Upper lobe of left lung (tissue), 6 donors: ENCODE measurements around the gene GATB. TPM values are rescaled to one million over a fixed set of nuclear protein-coding genes. Genes with fewer than 3 reads are reported as not detected.

Experiments used
- ATAC-seq, 2 donors: fragments of 200-7000 bp; cut with Tn5 transposase; one replicate each; pipeline ENCODE4 v1.9.1; 2022; ENCODE audit warnings: mild to moderate bottlenecking in 2 of 2, moderate library complexity in 2 of 2; ENCODE audit not compliant: low FRiP score in 2 of 2
- DNase-seq, 2 donors: peaks; one replicate each; pipeline ENCODE4 v3.0.0-alpha.2; 2019 to 2020
- H3K27ac ChIP-seq, 4 donors: fragments of 200-600 bp; sonication (generic); one replicate each; pipeline ENCODE4 v1.5.1; 2016 to 2019
- H3K27me3 ChIP-seq, 4 donors: fragments of 200-600 bp; sonication (generic); one replicate each; pipeline ENCODE4 v1.5.1; 2017 to 2019
- H3K36me3 ChIP-seq, 4 donors: fragments of 200-600 bp; sonication (generic); one replicate each; pipeline ENCODE4 v1.5.1; 2016 to 2019
- H3K4me1 ChIP-seq, 4 donors: fragments of 200-600 bp; sonication (generic); one replicate each; pipeline ENCODE4 v1.5.1; 2018 to 2019
- H3K4me3 ChIP-seq, 4 donors: fragments of 200-600 bp; sonication (generic); one replicate each; pipeline ENCODE4 v1.5.1; 2017 to 2019; ENCODE audit warnings: mild to moderate bottlenecking in 2 of 4, moderate library complexity in 1 of 4
- H3K9me3 ChIP-seq, 4 donors: fragments of 200-600 bp; sonication (generic); one replicate each; pipeline ENCODE4 v1.5.1; 2018 to 2019
- CTCF ChIP-seq, 6 experiments: fragments of 450-650 bp in 4 of 6; fragments of 200-600 bp in 2 of 6; sonication (generic) in 2 of 6; IDR thresholded peaks; one replicate each; pipeline ENCODE4 v1.5.1; 2016 to 2019; ENCODE audit warnings: antibody characterized with exemption in 6 of 6
- EP300 ChIP-seq, 4 donors: sonication (generic); formaldehyde crosslinking; IDR thresholded peaks; one replicate each; pipeline ENCODE4 v1.5.1; 2017; ENCODE audit warnings: antibody characterized with exemption in 4 of 4, control low read depth in 2 of 4
- POLR2A ChIP-seq, 4 donors: fragments of 450-650 bp; IDR thresholded peaks; one replicate each; pipeline ENCODE4 v1.5.1; 2016 to 2017; ENCODE audit warnings: antibody characterized with exemption in 4 of 4, mild to moderate bottlenecking in 2 of 4
- POLR2AphosphoS5 ChIP-seq, 2 donors: sonication (generic); formaldehyde crosslinking; IDR thresholded peaks; one replicate each; pipeline ENCODE4 v1.5.1; 2017; ENCODE audit warnings: antibody characterized with exemption in 2 of 2
- WGBS, 2 donors: methylation state at CpG; one replicate each; pipeline ENCODE4 v1.1.5; 2017 to 2018; 5-methylcytosine and 5-hydroxymethylcytosine counted together
- total RNA-seq, 6 donors: library from RNA; depleted of rRNA in 4 of 6; stranded (reverse); fragments of >200 nt in 4 of 6; gene quantifications; one replicate each; pipeline versions ENCODE4 v1.1.0 to v1.2.1, GENCODE V29; 2016 to 2021
- donor health status: DM: no; HTN: no; CAD: no; lungs with moderate emphysema.
- donor health status: DM: no; HTN: yes; CAD: no; lungs with severe emphysema.

Gene GATB
- total RNA-seq, 6 donors from 2014 or later, result 13.1 to 21.9 (median 14.5) TPM

- WGBS, 2 donors, result 57% methylated on average over 7 to 12 of the region's 12 CpGs
- Histone ChIP-seq H3K4me1 (peaks cover 0 to 15% (median 1%) of the 10 kb centered on the region in 4 donors), H3K27me3 (no peaks in the 10 kb centered on the region), H3K36me3 (peaks cover 0 to 3% (median 0%) of the 10 kb centered on the region in 4 donors), H3K9me3 (no peaks in the 10 kb centered on the region), H3K27ac (no peak overlapping the region), H3K4me3 (peak overlapping the region in 1 of 4 donors; percentile 27)
- TF ChIP-seq POLR2AphosphoS5 (IDR thresholded peaks at IDR 0.05) (no peak), POLR2A (IDR thresholded peaks at IDR 0.05) (no peak), CTCF (IDR thresholded peaks at IDR 0.05) (no peak), EP300 (IDR thresholded peaks at IDR 0.05) (no peak)
- DNase-seq (no peak), ATAC-seq (peak; percentile 12 to 25)
Observed at GRCh38 chr4:151673908-151674520, 86.8 kb downstream of the GATB start.

- Histone ChIP-seq H3K4me3 (no peak overlapping the region), H3K4me1 (peaks cover 0 to 15% (median 1%) of the 10 kb centered on the region in 4 donors), H3K27me3 (no peaks in the 10 kb centered on the region), H3K9me3 (no peaks in the 10 kb centered on the region), H3K27ac (no peak overlapping the region), H3K36me3 (peaks cover 0 to 3% (median 0%) of the 10 kb centered on the region in 4 donors)
- ATAC-seq (no peak), DNase-seq (peak in 1 of 2 donors; percentile 30)
- no peak for TF ChIP-seq POLR2A (IDR thresholded peaks at IDR 0.05)
- TF ChIP-seq POLR2AphosphoS5 (IDR thresholded peaks at IDR 0.05), result no peak
- no peak for TF ChIP-seq EP300 (IDR thresholded peaks at IDR 0.05)
- no peak for TF ChIP-seq CTCF (IDR thresholded peaks at IDR 0.05)
- 93 to 97% methylated on average over 6 to 8 of the region's 14 CpGs for WGBS, 2 donors
Observed at GRCh38 chr4:151672996-151673395, 87.8 kb downstream of the GATB start.

- no peaks in the 10 kb centered on the region for H3K9me3 ChIP-seq
- H3K4me1 ChIP-seq, result peaks cover 0 to 15% (median 1%) of the 10 kb centered on the region in 4 donors
- no peak overlapping the region for H3K4me3 ChIP-seq
- no peak for DNase-seq
- WGBS, 2 donors, result 80 to 83% methylated on average over 12 to 14 of the region's 14 CpGs
- peaks cover 0 to 3% (median 0%) of the 10 kb centered on the region in 4 donors for H3K36me3 ChIP-seq
- TF ChIP-seq POLR2AphosphoS5 (IDR thresholded peaks at IDR 0.05) (no peak), EP300 (IDR thresholded peaks at IDR 0.05) (no peak), POLR2A (IDR thresholded peaks at IDR 0.05) (no peak), CTCF (IDR thresholded peaks at IDR 0.05) (no peak)
- H3K27ac ChIP-seq, result no peak overlapping the region
- no peaks in the 10 kb centered on the region for H3K27me3 ChIP-seq
- no peak for ATAC-seq
Observed at GRCh38 chr4:151671541-151672059, 89.2 kb downstream of the GATB start.

- Histone ChIP-seq H3K36me3 (peaks cover 0 to 3% (median 0%) of the 10 kb centered on the region in 4 donors), H3K4me3 (no peak overlapping the region), H3K9me3 (no peaks in the 10 kb centered on the region), H3K27me3 (no peaks in the 10 kb centered on the region), H3K27ac (no peak overlapping the region), H3K4me1 (peaks cover 0 to 15% (median 1%) of the 10 kb centered on the region in 4 donors)
- WGBS, 2 donors, result 93 to 96% methylated on average over 5 of the region's 5 CpGs
- DNase-seq, result peak in 1 of 2 donors; percentile 36
- ATAC-seq, result no peak
- no peak for TF ChIP-seq POLR2A (IDR thresholded peaks at IDR 0.05)
- TF ChIP-seq EP300 (IDR thresholded peaks at IDR 0.05), result no peak
- no peak for TF ChIP-seq CTCF (IDR thresholded peaks at IDR 0.05)
- no peak for TF ChIP-seq POLR2AphosphoS5 (IDR thresholded peaks at IDR 0.05)
Observed at GRCh38 chr4:151670843-151671242, 90.0 kb downstream of the GATB start.
